Measurements from ENCODE around the gene ALDH1B1. TPM values are rescaled to one million over a fixed set of nuclear protein-coding genes. Genes with fewer than 3 reads are reported as not detected.

ALDH1B1 gene
- polyA plus RNA-seq, 1 of the 3 experiments (the other 2 are of a cell fraction), result 16.5 TPM

GRCh38 chr9:38385896-38386295, 6.6 kb upstream of the ALDH1B1 start:
- no peaks in the 10 kb centered on the region; a peak in 1 of 4 replicates for H3K4me1 ChIP-seq (ENCODE audit: control insufficient read depth in 1 of 2, insufficient read depth in 2 of 2, low read depth in 1 of 2, low read length in 1 of 2)
- no peaks in the 10 kb centered on the region for H3F3A ChIP-seq (replicated peaks; ENCODE audit: insufficient read depth)
- H3K9me2 ChIP-seq, result no peaks in the 10 kb centered on the region
- no peak for TF ChIP-seq CHD2 (IDR thresholded peaks at IDR 0.05; ENCODE audit: low read length, partially characterized antibody)
- 53% methylated on average over 3 of the region's 3 CpGs for WGBS (ENCODE audit: low lambda C conversion rate)
- no peaks in the 10 kb centered on the region for H3K79me2 ChIP-seq (ENCODE audit: insufficient read depth)
- no peaks in the 10 kb centered on the region for H4K20me1 ChIP-seq (ENCODE audit: insufficient read depth)
- H3K9ac ChIP-seq, result no peak overlapping the region
- H2AFZ ChIP-seq (ENCODE audit: low read depth), result no peak overlapping the region
- POLR2A ChIA-PET, result no interaction called here
- DNase-seq, result no peak
- H3K9me3 ChIP-seq, result no peaks in the 10 kb centered on the region
- CTCF ChIA-PET, result interaction anchor here (1.8 kb wide), 1 partner anchor 11 kb away, joined by 8 read pairs; no protein-coding TSS in a partner anchor
- no peak overlapping the region for H3K27ac ChIP-seq (ENCODE audit: low read depth in 2 of 2, low read length in 1 of 2)
- H3K36me3 ChIP-seq (replicated peaks in 1 of 2; ENCODE audit: control insufficient read depth in 1 of 2, insufficient read depth in 2 of 2, low read length in 1 of 2), result no peaks in the 10 kb centered on the region
- H3K27me3 ChIP-seq (ENCODE audit: insufficient read depth), result no peaks in the 10 kb centered on the region
- no peak overlapping the region for H3K4me2 ChIP-seq
- H3K4me3 ChIP-seq (ENCODE audit: low read depth in 2 of 2, low read length in 1 of 2), result no peak overlapping the region

GRCh38 chr9:38386319-38386895, 6.1 kb upstream of the ALDH1B1 start:
- H4K20me1 ChIP-seq (ENCODE audit: insufficient read depth), result no peaks in the 10 kb centered on the region
- no peak overlapping the region for H3K27ac ChIP-seq (ENCODE audit: low read depth in 2 of 2, low read length in 1 of 2)
- no peak overlapping the region for H2AFZ ChIP-seq (ENCODE audit: low read depth)
- H3K4me1 ChIP-seq (ENCODE audit: control insufficient read depth in 1 of 2, insufficient read depth in 2 of 2, low read depth in 1 of 2, low read length in 1 of 2), result no peaks in the 10 kb centered on the region; a peak in 1 of 4 replicates
- TF ChIP-seq MEF2A (IDR thresholded peaks at IDR 0.05; ENCODE audit: borderline replicate concordance, low read depth) (no peak), PBX3 (IDR thresholded peaks at IDR 0.05) (no peak), CTCF (IDR thresholded peaks at IDR 0.05) (no peak), JUND (IDR thresholded peaks at IDR 0.05) (no peak), EP300 (IDR thresholded peaks at IDR 0.05; ENCODE audit: borderline replicate concordance in 1 of 2, low read depth in 1 of 2, low read length in 1 of 2) (no peak), USF2 (IDR thresholded peaks at IDR 0.05; ENCODE audit: borderline replicate concordance, low read depth, low read length) (no peak), GATA2 (CRISPR knock-in tag; IDR thresholded peaks at IDR 0.05) (no peak), RXRA (IDR thresholded peaks at IDR 0.05; ENCODE audit: borderline replicate concordance, low read depth) (no peak), ZBTB33 (IDR thresholded peaks at IDR 0.05; ENCODE audit: borderline replicate concordance, low read depth) (no peak), RAD21 (IDR thresholded peaks at IDR 0.05; ENCODE audit: low read length) (no peak), RFX5 (IDR thresholded peaks at IDR 0.05; ENCODE audit: low read length) (no peak), TCF12 (IDR thresholded peaks at IDR 0.05) (no peak), USF1 (IDR thresholded peaks at IDR 0.05; ENCODE audit: borderline replicate concordance, low read depth) (no peak), NRF1 (IDR thresholded peaks at IDR 0.05; ENCODE audit: low read depth, low read length) (no peak), RCOR1 (IDR thresholded peaks at IDR 0.05; ENCODE audit: low read length) (no peak), YY1 (IDR thresholded peaks at IDR 0.05; ENCODE audit: low read depth) (no peak), MAX (IDR thresholded peaks at IDR 0.05; ENCODE audit: low read depth) (no peak)
- ChIA-PET CTCF (interaction anchor here (1.8 kb wide), 1 partner anchor 11 kb away, joined by 8 read pairs; no protein-coding TSS in a partner anchor), POLR2A (no interaction called here)
- WGBS (ENCODE audit: low lambda C conversion rate), result 74% methylated on average over 4 of the region's 4 CpGs
- DNase-seq, result no peak
- no peaks in the 10 kb centered on the region for H3F3A ChIP-seq (replicated peaks; ENCODE audit: insufficient read depth)
- H3K9me2 ChIP-seq, result no peaks in the 10 kb centered on the region
- H3K4me3 ChIP-seq (ENCODE audit: low read depth in 2 of 2, low read length in 1 of 2), result no peak overlapping the region
- no peak overlapping the region for H3K9ac ChIP-seq
- no peaks in the 10 kb centered on the region for H3K79me2 ChIP-seq (ENCODE audit: insufficient read depth)
- H3K4me2 ChIP-seq, result no peak overlapping the region
- H3K9me3 ChIP-seq, result no peaks in the 10 kb centered on the region
- no peaks in the 10 kb centered on the region for H3K36me3 ChIP-seq (replicated peaks in 1 of 2; ENCODE audit: control insufficient read depth in 1 of 2, insufficient read depth in 2 of 2, low read length in 1 of 2)
- no peaks in the 10 kb centered on the region for H3K27me3 ChIP-seq (ENCODE audit: insufficient read depth)
